Putamen (tissue), 1 donor: ENCODE data around the gene BRINP2.
A peak's percentile ranks its signal among the peaks of the same experiment; 100 is the strongest.

Source experiments
- DNase-seq: peaks from one replicate; pipeline ENCODE4 v3.0.0-alpha.2; 2016; ENCODE audit warnings: low spot score

The BRINP2 gene

GRCh38 chr1:177170756-177171535 lies at the start of gene BRINP2:
Gene BRINP2 (plus strand): TSS chr1:177170958. CDS start chr1:177229877, 58,919 bp downstream.
- peak; percentile 88 for DNase-seq

- no peak for DNase-seq
Observed at GRCh38 chr1:177122461-177123251, 48.1 kb upstream of the BRINP2 start.

- no peak for DNase-seq
Observed at GRCh38 chr1:177124577-177125278, 46.0 kb upstream of the BRINP2 start.

GRCh38 chr1:177126267-177126666 lies 44.5 kb upstream of the BRINP2 start:
- DNase-seq: no peak

- no peak for DNase-seq
Observed at GRCh38 chr1:177128665-177129281, 42.0 kb upstream of the BRINP2 start.

GRCh38 chr1:177130451-177130945 lies 40.3 kb upstream of the BRINP2 start:
- DNase-seq: no peak

- no peak for DNase-seq
Observed at GRCh38 chr1:177131723-177132122, 39.0 kb upstream of the BRINP2 start.

- no peak for DNase-seq
Observed at GRCh38 chr1:177132141-177132540, 38.6 kb upstream of the BRINP2 start.

GRCh38 chr1:177133977-177134538 lies 36.7 kb upstream of the BRINP2 start:
- DNase-seq: no peak

- no peak for DNase-seq
Observed at GRCh38 chr1:177135250-177135649, 35.5 kb upstream of the BRINP2 start.

GRCh38 chr1:177137814-177138213 lies 32.9 kb upstream of the BRINP2 start:
- DNase-seq: no peak

GRCh38 chr1:177138347-177138746 lies 32.4 kb upstream of the BRINP2 start:
- DNase-seq: no peak

- DNase-seq: no peak
Observed at GRCh38 chr1:177142010-177142409, 28.7 kb upstream of the BRINP2 start.

GRCh38 chr1:177142791-177143271 lies 27.9 kb upstream of the BRINP2 start:
- no peak for DNase-seq

- no peak for DNase-seq
Observed at GRCh38 chr1:177145106-177146070, 25.4 kb upstream of the BRINP2 start.

- DNase-seq: no peak
Observed at GRCh38 chr1:177146499-177146898, 24.3 kb upstream of the BRINP2 start.

- no peak for DNase-seq
Observed at GRCh38 chr1:177162243-177162642, 8.5 kb upstream of the BRINP2 start.

GRCh38 chr1:177163844-177164379 lies 6.8 kb upstream of the BRINP2 start:
- DNase-seq: no peak

- peak; percentile 44 for DNase-seq
Observed at GRCh38 chr1:177164380-177165068, 6.2 kb upstream of the BRINP2 start, which contains the start of gene ASTN1. Gene ASTN1 (minus strand): TSS chr1:177164712. CDS start chr1:177164676, 36 bp downstream.
